Gastroesophageal sphincter (tissue), 4 donors: Measurements from ENCODE around the gene ARFGEF3. TPM values are rescaled to one million over a fixed set of nuclear protein-coding genes. Genes with fewer than 3 reads are reported as not detected.
"Not testable (repeated sequence)": the region's sequence is repeated elsewhere in the genome, so short reads cannot be mapped to it uniquely, and the experiment has no call there.

Source experiments
- ATAC-seq: fragments of 150-250 bp; one replicate; pipeline ENCODE4 v1.9.1; 2016; ENCODE audit warnings: mild to moderate bottlenecking, moderate library complexity
- H3K27ac ChIP-seq, 4 donors: fragments of 200-600 bp; sonication (generic) in 3 of 4; 1 replicate in 3 of 4; 2 replicates in 1 of 4; pipeline ENCODE4 v1.5.1; 2016 to 2019
- H3K27me3 ChIP-seq: fragments of 200-600 bp; sonication (generic); one replicate; pipeline ENCODE4 v1.5.1; 2019
- H3K36me3 ChIP-seq, 2 donors: fragments of 200-600 bp; sonication (generic); one replicate each; pipeline ENCODE4 v1.5.1; 2019; ENCODE audit warnings: control low read depth in 1 of 2
- H3K4me1 ChIP-seq, 3 donors: fragments of 200-600 bp; sonication (generic); 1 replicate in 2 of 3; 2 replicates in 1 of 3; pipeline ENCODE4 v1.5.1; 2016 to 2019; ENCODE audit warnings: control low read depth in 2 of 3
- H3K4me3 ChIP-seq, 2 donors: fragments of 200-600 bp; sonication (generic); one replicate each; pipeline ENCODE4 v1.5.1; 2019; ENCODE audit warnings: mild to moderate bottlenecking in 1 of 2, moderate library complexity in 1 of 2
- H3K9me3 ChIP-seq, 3 donors: fragments of 200-600 bp; sonication (generic); one replicate each; pipeline ENCODE4 v1.5.1; 2017 to 2019; ENCODE audit warnings: control low read depth in 2 of 3
- EP300 ChIP-seq: sonication (generic); formaldehyde crosslinking; IDR thresholded peaks from one replicate; pipeline ENCODE4 v1.6.1; 2017; ENCODE audit warnings: antibody characterized with exemption, mild to moderate bottlenecking
- POLR2A ChIP-seq, 2 donors: fragments of 450-650 bp; IDR thresholded peaks; one replicate each; pipeline ENCODE4 v1.6.1; 2017; ENCODE audit warnings: antibody characterized with exemption in 2 of 2, mild to moderate bottlenecking in 2 of 2, moderate library complexity in 1 of 2
- POLR2AphosphoS5 ChIP-seq: sonication (generic); formaldehyde crosslinking; IDR thresholded peaks from one replicate; pipeline ENCODE4 v1.6.1; 2017; ENCODE audit warnings: antibody characterized with exemption
- WGBS, 2 donors: methylation state at CpG; one replicate each; pipeline ENCODE4 v1.1.5; 2018; ENCODE audit warnings: low coverage in 1 of 2; 5-methylcytosine and 5-hydroxymethylcytosine counted together
- total RNA-seq, 4 donors: library from RNA; depleted of rRNA; stranded (reverse); fragments of >200 nt; gene quantifications; one replicate each; pipeline ENCODE4 v1.1.0, GENCODE V29; 2016
- TF ChIP-seq, protein P1 (sequence below), 4 experiments: fragments of 200-600 bp in 2 of 4; fragments of 450-650 bp in 2 of 4; sonication (generic) in 1 of 4; IDR thresholded peaks; one replicate each; pipeline ENCODE4 v1.5.1; 2017 to 2019; ENCODE audit warnings: antibody characterized with exemption in 4 of 4, mild to moderate bottlenecking in 2 of 4, moderate library complexity in 2 of 4

ARFGEF3 gene
- total RNA-seq, 4 donors from 2014 or later, result 0.47 to 4.2 (median 1.8) TPM

DNA sequence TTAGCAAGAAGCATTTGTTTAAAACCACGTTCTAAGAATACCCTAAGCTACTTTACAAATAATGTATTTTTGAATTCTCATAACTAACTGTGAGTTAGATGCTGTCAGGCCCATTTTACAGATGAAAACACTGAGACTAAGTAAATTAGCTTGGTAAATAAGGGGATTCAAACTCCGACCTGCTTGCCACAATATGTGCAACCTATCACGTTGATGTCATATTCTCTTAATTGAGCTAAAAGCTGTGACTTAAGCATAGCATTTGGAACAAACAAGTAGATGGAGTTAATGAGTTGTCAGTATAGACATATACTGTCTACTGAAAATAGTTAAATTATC is 45.1 kb upstream of the ARFGEF3 start:
- Histone ChIP-seq H3K4me1 (no peaks in the 10 kb centered on the region), H3K9me3 (no peaks in the 10 kb centered on the region), H3K27ac (no peak overlapping the region), H3K36me3 (no peaks in the 10 kb centered on the region), H3K4me3 (no peak overlapping the region), H3K27me3 (peaks cover 12% of the 10 kb centered on the region)
- no peak for TF ChIP-seq EP300
- no peak for TF ChIP-seq POLR2A (IDR thresholded peaks at IDR 0.05)
- TF ChIP-seq POLR2AphosphoS5, result no peak
- TF ChIP-seq, protein P1, sequence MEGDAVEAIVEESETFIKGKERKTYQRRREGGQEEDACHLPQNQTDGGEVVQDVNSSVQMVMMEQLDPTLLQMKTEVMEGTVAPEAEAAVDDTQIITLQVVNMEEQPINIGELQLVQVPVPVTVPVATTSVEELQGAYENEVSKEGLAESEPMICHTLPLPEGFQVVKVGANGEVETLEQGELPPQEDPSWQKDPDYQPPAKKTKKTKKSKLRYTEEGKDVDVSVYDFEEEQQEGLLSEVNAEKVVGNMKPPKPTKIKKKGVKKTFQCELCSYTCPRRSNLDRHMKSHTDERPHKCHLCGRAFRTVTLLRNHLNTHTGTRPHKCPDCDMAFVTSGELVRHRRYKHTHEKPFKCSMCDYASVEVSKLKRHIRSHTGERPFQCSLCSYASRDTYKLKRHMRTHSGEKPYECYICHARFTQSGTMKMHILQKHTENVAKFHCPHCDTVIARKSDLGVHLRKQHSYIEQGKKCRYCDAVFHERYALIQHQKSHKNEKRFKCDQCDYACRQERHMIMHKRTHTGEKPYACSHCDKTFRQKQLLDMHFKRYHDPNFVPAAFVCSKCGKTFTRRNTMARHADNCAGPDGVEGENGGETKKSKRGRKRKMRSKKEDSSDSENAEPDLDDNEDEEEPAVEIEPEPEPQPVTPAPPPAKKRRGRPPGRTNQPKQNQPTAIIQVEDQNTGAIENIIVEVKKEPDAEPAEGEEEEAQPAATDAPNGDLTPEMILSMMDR (IDR thresholded peaks at IDR 0.05), result no peak
- 54 to 63% methylated on average over 2 to 3 of the region's 3 CpGs for WGBS, 2 donors
- ATAC-seq, result no peak

DNA sequence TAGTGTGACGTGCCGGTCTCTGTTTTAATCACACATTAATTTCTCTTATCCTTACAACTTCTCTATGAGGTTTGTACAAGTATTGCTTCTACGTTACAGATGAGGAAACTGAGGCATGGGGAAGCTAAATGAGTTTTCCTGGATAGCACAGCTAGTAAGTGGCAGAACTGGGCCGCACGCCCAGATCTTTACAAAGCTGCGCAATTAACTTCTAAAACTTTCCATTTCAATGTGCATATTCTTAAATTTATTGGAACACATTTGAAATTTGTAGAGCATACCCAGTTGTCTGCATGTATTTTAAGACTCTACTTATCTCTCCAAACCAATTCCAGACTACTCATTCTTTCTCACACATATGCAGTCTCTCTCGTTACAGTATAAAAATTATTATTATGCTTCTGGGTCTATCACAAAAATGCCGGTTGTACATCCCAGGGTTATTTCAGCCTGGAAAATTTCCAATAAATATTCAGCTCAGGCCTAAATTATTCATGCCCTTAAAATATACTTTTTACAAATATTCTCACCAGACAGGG is 44.3 kb upstream of the ARFGEF3 start:
- WGBS, 2 donors, result 47 to 81% methylated on average over 8 of the region's 8 CpGs

DNA sequence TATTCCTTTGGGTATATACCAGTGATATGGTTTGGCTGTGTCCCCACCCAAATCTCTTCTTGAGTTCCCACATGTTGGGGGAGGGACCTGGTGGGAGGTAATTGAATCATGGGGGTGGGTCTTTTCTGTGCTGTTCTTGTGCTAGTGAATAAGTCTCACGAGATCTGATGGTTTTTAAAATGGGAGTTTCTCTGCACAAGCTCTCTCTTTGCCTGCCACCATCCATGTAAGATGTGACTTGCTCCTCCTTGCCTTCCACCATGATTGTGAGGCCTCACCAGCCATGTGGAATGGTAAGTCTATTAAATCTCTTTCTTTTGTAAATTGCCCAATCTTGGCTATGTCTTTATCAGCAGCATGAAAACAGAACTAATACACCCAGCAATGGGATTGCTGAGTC is 42.5 kb upstream of the ARFGEF3 start:
- WGBS, 2 donors, result 88 to 100% methylated on average over 1 of the region's 1 CpG
- H3K9me3 ChIP-seq, H3K4me1 ChIP-seq, H3K36me3 ChIP-seq, H3K27ac ChIP-seq, H3K4me3 ChIP-seq, ATAC-seq: not testable (repeated sequence)
- H3K27me3 ChIP-seq, result peaks cover 19% of the 10 kb centered on the region

More for the DNA sequence above, 44.3 kb upstream of the ARFGEF3 start:
- no peaks in the 10 kb centered on the region for H3K36me3 ChIP-seq
- no peak overlapping the region for H3K4me3 ChIP-seq
- peaks cover 12% of the 10 kb centered on the region for H3K27me3 ChIP-seq
- ATAC-seq, result no peak
- no peaks in the 10 kb centered on the region for H3K4me1 ChIP-seq
- TF ChIP-seq POLR2A (IDR thresholded peaks at IDR 0.05), result no peak
- TF ChIP-seq, protein P1 (IDR thresholded peaks at IDR 0.05), result no peak
- TF ChIP-seq POLR2AphosphoS5, result no peak
- TF ChIP-seq EP300, result no peak
- H3K9me3 ChIP-seq, result no peaks in the 10 kb centered on the region
- no peak overlapping the region for H3K27ac ChIP-seq

DNA sequence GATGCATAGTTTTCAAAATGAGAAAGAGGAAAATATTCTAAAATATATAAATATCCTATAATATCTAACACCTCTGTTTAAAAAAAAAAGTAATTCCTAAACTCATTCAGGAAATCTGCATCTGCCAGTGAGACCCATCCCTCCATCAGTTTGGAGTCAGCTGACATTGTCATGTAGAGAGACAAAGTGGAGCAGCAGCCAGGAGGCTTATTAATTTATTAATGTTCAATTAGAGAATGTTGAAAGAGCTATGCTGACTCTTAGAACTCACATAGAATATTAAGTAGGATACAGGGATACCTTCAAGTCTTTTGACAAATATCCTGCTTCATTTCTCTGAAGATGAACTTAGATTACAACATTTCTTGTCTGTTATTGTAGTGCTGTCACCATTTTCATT is 41.8 kb upstream of the ARFGEF3 start:
- no peak overlapping the region for H3K27ac ChIP-seq
- H3K4me1 ChIP-seq, result no peaks in the 10 kb centered on the region
- TF ChIP-seq POLR2A (IDR thresholded peaks at IDR 0.05), result no peak
- TF ChIP-seq EP300, result no peak
- TF ChIP-seq, protein P1 (IDR thresholded peaks at IDR 0.05), result no peak
- TF ChIP-seq POLR2AphosphoS5, result no peak
- no peaks in the 10 kb centered on the region for H3K9me3 ChIP-seq
- H3K36me3 ChIP-seq, result no peaks in the 10 kb centered on the region
- peaks cover 12% of the 10 kb centered on the region for H3K27me3 ChIP-seq
- H3K4me3 ChIP-seq, result no peak overlapping the region
- no peak for ATAC-seq

DNA sequence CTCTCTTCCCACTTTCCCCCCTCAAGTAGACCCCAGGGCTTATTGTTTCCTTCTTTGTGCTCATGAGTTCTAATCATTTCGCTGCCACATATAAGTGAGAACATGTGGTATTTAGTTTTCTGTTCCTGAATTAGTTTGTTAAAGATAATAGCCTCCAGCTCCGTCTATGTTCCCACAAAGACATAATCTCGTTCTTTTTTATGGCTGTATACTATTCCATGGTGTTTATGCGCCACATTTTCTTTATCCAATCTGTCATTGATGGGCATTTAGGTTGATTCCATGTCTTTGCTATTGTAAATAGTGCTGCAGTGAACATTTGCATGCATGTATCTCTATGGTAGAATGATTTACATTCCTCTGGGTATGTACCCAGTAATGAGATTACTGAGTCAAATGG is 37.6 kb upstream of the ARFGEF3 start:
- Histone ChIP-seq H3K27ac (no peak overlapping the region), H3K27me3 (peaks cover 6% of the 10 kb centered on the region), H3K4me3 (no peak overlapping the region), H3K4me1 (no peaks in the 10 kb centered on the region), H3K9me3 (no peaks in the 10 kb centered on the region), H3K36me3 (no peaks in the 10 kb centered on the region)
- no peak for TF ChIP-seq POLR2A (IDR thresholded peaks at IDR 0.05)
- TF ChIP-seq EP300, result no peak
- no peak for TF ChIP-seq POLR2AphosphoS5
- TF ChIP-seq, protein P1 (IDR thresholded peaks at IDR 0.05), result no peak
- no peak for ATAC-seq
- WGBS, 2 donors, result 80 to 92% methylated on average over 4 of the region's 4 CpGs
